WTC11 (cell line): ENCODE measurements around the gene SLIRP. TPM values are rescaled to one million over a fixed set of nuclear protein-coding genes. Genes with fewer than 3 reads are reported as not detected.
"Not testable (repeated sequence)": the region's sequence is repeated elsewhere in the genome, so short reads cannot be mapped to it uniquely, and the experiment has no call there.

ENCODE experiments used
- ATAC-seq: fragments of 200-7000 bp; cut with Tn5 transposase; 2 replicates; pipeline ENCODE4 v1.10.0; 2021; ENCODE audit warnings: mild to moderate bottlenecking, moderate library complexity
- CTCF ChIA-PET: fragments of 300-600 bp; sonication (Branson Sonifier 250); formaldehyde crosslinking; loops from one replicate; lab custom pipeline; 2021; ENCODE audit warnings: antibody characterized with exemption; lab: Charles Lee
- POLR2A ChIA-PET: fragments of 350-600 bp; sonication (Branson Sonifier 250); formaldehyde crosslinking; loops from one replicate; lab custom pipeline; 2021; ENCODE audit warnings: antibody characterized with exemption; lab: Charles Lee
- DNase-seq: peaks from one replicate; pipeline ENCODE4 v3.0.0; 2021; ENCODE audit warnings: low spot score
- H3K27ac Mint-ChIP-seq: 2 replicates; pipeline ENCODE4 v1.8.0; 2021; ENCODE audit warnings: mixed read lengths
- H3K27me3 Mint-ChIP-seq: 2 replicates; pipeline ENCODE4 v1.8.0; 2021; ENCODE audit warnings: low read depth, mild to moderate bottlenecking, moderate library complexity, mixed read lengths
- H3K36me3 Mint-ChIP-seq: 2 replicates; pipeline ENCODE4 v1.8.0; 2021; ENCODE audit warnings: mixed read lengths
- H3K4me1 Mint-ChIP-seq: 2 replicates; pipeline ENCODE4 v1.8.0; 2022; ENCODE audit warnings: mixed read lengths
- H3K4me3 Mint-ChIP-seq: 2 replicates; pipeline ENCODE4 v1.8.0; 2021; ENCODE audit warnings: mild to moderate bottlenecking, moderate library complexity, mixed read lengths
- H3K9me3 Mint-ChIP-seq: 2 replicates; pipeline ENCODE4 v1.8.0; 2021; ENCODE audit warnings: mixed read lengths
- AR ChIP-seq: fragments of 250-450 bp; sonication (Bioruptor Pico); IDR thresholded peaks from 2 replicates; pipeline ENCODE4 v1.9.0; 2021; ENCODE audit warnings: mild to moderate bottlenecking
- ATF6 ChIP-seq: sonication (generic); formaldehyde crosslinking; IDR thresholded peaks from 2 replicates; pipeline ENCODE4 v1.8.1; 2023; ENCODE audit warnings: mild to moderate bottlenecking, missing genetic modification reagents
- CDX4 ChIP-seq: fragments of 250-450 bp; sonication (Bioruptor Pico); IDR thresholded peaks from 2 replicates; pipeline ENCODE4 v1.9.0; 2021; ENCODE audit warnings: moderate library complexity, mild to moderate bottlenecking, inconsistent platforms, borderline replicate concordance
- E2F5 ChIP-seq: sonication (generic); formaldehyde crosslinking; IDR thresholded peaks from 2 replicates; pipeline ENCODE4 v1.8.1; 2022; ENCODE audit warnings: mild to moderate bottlenecking, moderate library complexity, missing genetic modification reagents
- GABPB1 ChIP-seq: sonication (generic); formaldehyde crosslinking; IDR thresholded peaks from 2 replicates; pipeline ENCODE4 v1.8.1; 2023; ENCODE audit warnings: mild to moderate bottlenecking, missing genetic modification reagents
- HMGXB4 ChIP-seq: sonication (generic); formaldehyde crosslinking; IDR thresholded peaks from 2 replicates; pipeline ENCODE4 v1.8.1; 2023; ENCODE audit warnings: mild to moderate bottlenecking, moderate library complexity, missing genetic modification reagents
- MYBL2 ChIP-seq: sonication (generic); formaldehyde crosslinking; IDR thresholded peaks from 2 replicates; pipeline ENCODE4 v1.8.1; 2023; ENCODE audit warnings: mild to moderate bottlenecking, moderate library complexity, missing genetic modification reagents
- NR3C1 ChIP-seq: sonication (generic); formaldehyde crosslinking; conservative IDR thresholded peaks from 2 replicates; pipeline ENCODE4 v1.8.1; 2023; ENCODE audit warnings: low read depth, mild to moderate bottlenecking, missing genetic modification reagents
- PRDM15 ChIP-seq: sonication (generic); formaldehyde crosslinking; IDR thresholded peaks from 2 replicates; pipeline ENCODE4 v1.8.0; 2022; ENCODE audit warnings: missing genetic modification reagents
- RORB ChIP-seq: fragments of 250-450 bp; sonication (Bioruptor Pico); IDR thresholded peaks from 2 replicates; pipeline ENCODE4 v1.9.0; 2021; ENCODE audit warnings: mild to moderate bottlenecking
- SOX15 ChIP-seq: fragments of 250-450 bp; sonication (Bioruptor Pico); IDR thresholded peaks from 2 replicates; pipeline ENCODE4 v1.9.0; 2021; ENCODE audit warnings: mild to moderate bottlenecking
- ZMAT4 ChIP-seq: fragments of 250-450 bp; sonication (Bioruptor Pico); IDR thresholded peaks from 2 replicates; pipeline ENCODE4 v1.9.0; 2021; ENCODE audit warnings: mild to moderate bottlenecking
- ZNF281 ChIP-seq: sonication (generic); formaldehyde crosslinking; IDR thresholded peaks from 2 replicates; pipeline ENCODE4 v1.8.0; 2023; ENCODE audit warnings: mild to moderate bottlenecking, missing genetic modification reagents
- ZNF416 ChIP-seq: fragments of 250-450 bp; sonication (Bioruptor Pico); IDR thresholded peaks from 2 replicates; pipeline ENCODE4 v1.9.0; 2021; ENCODE audit warnings: mild to moderate bottlenecking, inconsistent platforms
- total RNA-seq: library from RNA; stranded (reverse); gene quantifications from 3 replicates; pipeline ENCODE4 v1.2.3, GENCODE V29; 2021

SLIRP gene
- total RNA-seq, 1 experiment from 2014 or later: 377 TPM

GRCh38 chr14:77746064-77746702 is 38.3 kb downstream of the SLIRP start (continued):
- TF ChIP-seq HMGXB4 (CRISPR knock-in tag): no peak
- TF ChIP-seq ATF6: no peak
- TF ChIP-seq ZNF281: no peak
- no peak for TF ChIP-seq NR3C1 (CRISPR knock-in tag)
- no peak for TF ChIP-seq PRDM15
- no peak for TF ChIP-seq ZMAT4 (CRISPR knock-in tag)
- no peak for TF ChIP-seq SOX15
- TF ChIP-seq GABPB1 (CRISPR knock-in tag): no peak
- TF ChIP-seq MYBL2 (CRISPR knock-in tag): no peak
- TF ChIP-seq ZNF416 (CRISPR knock-in tag): no peak
- TF ChIP-seq E2F5 (CRISPR knock-in tag): no peak
- no peak for TF ChIP-seq RORB

- H3K4me1 Mint-ChIP-seq, H3K9me3 Mint-ChIP-seq, DNase-seq, H3K4me3 Mint-ChIP-seq, CTCF ChIA-PET, POLR2A ChIA-PET, H3K27me3 Mint-ChIP-seq, H3K27ac Mint-ChIP-seq, ATAC-seq: not testable (repeated sequence)
- peaks cover 59% of the 10 kb centered on the region for H3K36me3 Mint-ChIP-seq
Observed at GRCh38 chr14:77747425-77747824, 39.5 kb downstream of the SLIRP start.

- Mint-ChIP-seq H3K27ac (no peak overlapping the region), H3K4me1 (no peaks in the 10 kb centered on the region), H3K9me3 (peaks cover 7% of the 10 kb centered on the region), H3K4me3 (no peak overlapping the region), H3K36me3 (peaks cover 63% of the 10 kb centered on the region), H3K27me3 (no peaks in the 10 kb centered on the region)
- ATAC-seq (no peak), DNase-seq (no peak)
- ChIA-PET CTCF (no interaction called here), POLR2A (no interaction called here)
- no peak for TF ChIP-seq CDX4 (CRISPR knock-in tag)
- TF ChIP-seq GABPB1 (CRISPR knock-in tag): no peak
- TF ChIP-seq AR (CRISPR knock-in tag): no peak
Observed at GRCh38 chr14:77752266-77752665, 44.4 kb downstream of the SLIRP start.
